Measurements from ENCODE around the gene CHST13. TPM values are rescaled to one million over a fixed set of nuclear protein-coding genes. Genes with fewer than 3 reads are reported as not detected.

CHST13 gene
- total and polyA plus RNA-seq, 2 of the 4 experiments (the other 2 are of a cell fraction), result not detected

GRCh38 chr3:126578702-126579101, 54.7 kb downstream of the CHST13 start:
- no peaks in the 10 kb centered on the region for H3K4me1 ChIP-seq (ENCODE audit: control insufficient read depth, insufficient read depth, low read length)
- H4K91ac ChIP-seq (ENCODE audit: insufficient read depth, low read depth, low read length), result no peak overlapping the region
- H2BK20ac ChIP-seq (ENCODE audit: low read depth, low read length), result no peak overlapping the region
- DNase-seq (no peak), ATAC-seq (ENCODE audit: low read depth) (no peak)
- no peak overlapping the region for H3K4me3 ChIP-seq (ENCODE audit: insufficient read depth, low read depth, low read length)
- H3K79me1 ChIP-seq (ENCODE audit: low read depth in 1 of 2, low read length in 2 of 2), result no peaks in the 10 kb centered on the region
- WGBS, 2 experiments (ENCODE audit: extremely low coverage in 2 of 2, insufficient read length in 1 of 2), result no CpG with 5 or more reads among the region's 7 CpGs
- no peak overlapping the region for H2BK15ac ChIP-seq (ENCODE audit: low read depth, low read length)
- H4K5ac ChIP-seq (ENCODE audit: low read depth, low read length), result no peak overlapping the region
- in situ Hi-C loops (cut with MboI; ENCODE audit: low sequenced_read_pairs) (no loop called here), dilution Hi-C loops (cut with HindIII; ENCODE audit: low sequenced_read_pairs, unreplicated experiment) (no loop called here), intact Hi-C loops (cut with micrococcal nuclease) (no loop called here)
- H3K18ac ChIP-seq (ENCODE audit: low read depth, low read length), result no peak overlapping the region
- no peak overlapping the region for H4K8ac ChIP-seq (ENCODE audit: low read depth in 2 of 2, low read length in 2 of 2)
- no peaks in the 10 kb centered on the region for H3K36me3 ChIP-seq (ENCODE audit: control insufficient read depth, insufficient read depth, low read length)
- no peak overlapping the region for H2BK5ac ChIP-seq (ENCODE audit: low read depth, low read length, poor library complexity, severe bottlenecking)
- H2AK9ac ChIP-seq (replicated peaks; ENCODE audit: low read depth, low read length, poor library complexity), result no peak overlapping the region
- TF ChIP-seq MAFK (IDR thresholded peaks at IDR 0.05; ENCODE audit: low read depth, low read length) (no peak), CHD1 (IDR thresholded peaks at IDR 0.05; ENCODE audit: low read depth, low read length) (no peak)
- no TSS peak for BruUV-seq (replicated peaks)
- ChIA-PET CTCF (no interaction called here), POLR2A (ENCODE audit: unreplicated experiment) (no interaction called here)
- H3K14ac ChIP-seq (replicated peaks; ENCODE audit: low read depth, low read length), result no peak overlapping the region
- no peak overlapping the region for H3K9ac ChIP-seq (ENCODE audit: low read depth, low read length)
- no peak overlapping the region for H3K4ac ChIP-seq (ENCODE audit: low read depth, low read length)
- H2BK120ac ChIP-seq (ENCODE audit: low read depth, low read length), result no peak overlapping the region
- no peaks in the 10 kb centered on the region for H3K9me3 ChIP-seq (ENCODE audit: control insufficient read depth, insufficient read depth, low read length)
- H3K4me2 ChIP-seq (ENCODE audit: low read depth, low read length), result no peak overlapping the region
- no peak overlapping the region for H3K56ac ChIP-seq (ENCODE audit: extremely low read depth, insufficient read depth, low read length)
- H2AK5ac ChIP-seq (ENCODE audit: low read depth, low read length), result no peak overlapping the region
- H3K9me1 ChIP-seq (ENCODE audit: insufficient read depth, low read length), result no peaks in the 10 kb centered on the region
- H3K23ac ChIP-seq (ENCODE audit: low read depth, low read length), result no peak overlapping the region
- H2AFZ ChIP-seq (replicated peaks; ENCODE audit: low read length, poor library complexity), result no peak overlapping the region
- no peak overlapping the region for H3K27ac ChIP-seq (ENCODE audit: insufficient read depth, low read length)
- H3K27me3 ChIP-seq (ENCODE audit: control insufficient read depth, insufficient read depth, low read length), result peaks cover 36% of the 10 kb centered on the region
- no peaks in the 10 kb centered on the region for H4K20me1 ChIP-seq (ENCODE audit: insufficient read depth, low read length)
